Ishikawa (cell line): ENCODE results near the gene EHD1.

ENCODE experiments used
- CEBPB ChIP-seq: IDR thresholded peaks from 2 replicates; pipeline ENCODE4 v1.6.1; 2012
- CREB1 ChIP-seq: IDR thresholded peaks from 2 replicates; pipeline ENCODE4 v1.6.1; 2012; ENCODE audit warnings: low read depth
- EGR1 ChIP-seq: IDR thresholded peaks from 2 replicates; pipeline ENCODE4 v1.6.1; 2012
- EP300 ChIP-seq: IDR thresholded peaks from 2 replicates; pipeline ENCODE4 v1.6.1; 2012; ENCODE audit warnings: borderline replicate concordance
- FOXM1 ChIP-seq: IDR thresholded peaks from 2 replicates; pipeline ENCODE4 v1.6.1; 2012; ENCODE audit warnings: low read depth, borderline replicate concordance
- NFIC ChIP-seq: IDR thresholded peaks from 2 replicates; pipeline ENCODE4 v1.6.1; 2012
- RAD21 ChIP-seq: IDR thresholded peaks from 2 replicates; pipeline ENCODE4 v1.6.1; 2012; ENCODE audit warnings: low read depth
- TAF1 ChIP-seq: IDR thresholded peaks from 2 replicates; pipeline ENCODE4 v1.6.1; 2012; ENCODE audit warnings: low read depth, mild to moderate bottlenecking
- TCF12 ChIP-seq: IDR thresholded peaks from 2 replicates; pipeline ENCODE4 v1.6.1; 2012; ENCODE audit warnings: low read depth
- TEAD4 ChIP-seq: IDR thresholded peaks from 2 replicates; pipeline ENCODE4 v1.6.1; 2012
- YY1 ChIP-seq: IDR thresholded peaks from 2 replicates; pipeline ENCODE4 v1.6.1; 2012; ENCODE audit warnings: low read depth
- ZBTB7A ChIP-seq: IDR thresholded peaks from 2 replicates; pipeline ENCODE4 v1.6.1; 2012; ENCODE audit warnings: low read depth
- TF ChIP-seq, protein P1 (sequence below): IDR thresholded peaks from 2 replicates; pipeline ENCODE4 v1.6.1; 2012
- TF ChIP-seq, protein P2 (sequence below): IDR thresholded peaks from 2 replicates; pipeline ENCODE4 v1.6.1; 2012; ENCODE audit warnings: low read depth, mild to moderate bottlenecking
- TF ChIP-seq, protein P3 (sequence below): IDR thresholded peaks from 2 replicates; pipeline ENCODE4 v1.6.1; 2012

Gene EHD1

DNA sequence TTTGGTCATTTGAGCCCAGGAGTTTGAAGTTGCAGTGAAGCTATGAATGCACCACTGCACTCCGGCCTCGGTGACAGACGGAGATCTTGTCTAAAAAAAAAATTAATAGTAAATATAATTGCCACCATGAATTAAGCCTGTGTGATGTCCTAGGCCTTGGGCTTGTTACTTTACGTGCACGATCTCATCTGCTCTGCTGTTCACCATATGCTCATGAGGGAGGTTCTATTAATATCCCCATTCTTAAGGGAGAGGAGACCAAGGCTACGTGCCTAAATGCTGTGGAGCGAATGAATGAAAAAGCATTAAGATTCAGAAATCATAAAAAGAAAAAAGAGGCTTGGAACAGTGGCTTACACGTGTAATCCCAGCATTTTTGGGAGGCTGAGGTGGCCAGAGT lies 41.2 kb upstream of the EHD1 start:
- TF ChIP-seq ZBTB7A (no peak), CREB1 (no peak), RAD21 (no peak), CEBPB (no peak), FOXM1 (no peak), EP300 (no peak), TAF1 (no peak), TCF12 (no peak), EGR1 (no peak), YY1 (no peak), NFIC (no peak)
- TF ChIP-seq, protein P1, sequence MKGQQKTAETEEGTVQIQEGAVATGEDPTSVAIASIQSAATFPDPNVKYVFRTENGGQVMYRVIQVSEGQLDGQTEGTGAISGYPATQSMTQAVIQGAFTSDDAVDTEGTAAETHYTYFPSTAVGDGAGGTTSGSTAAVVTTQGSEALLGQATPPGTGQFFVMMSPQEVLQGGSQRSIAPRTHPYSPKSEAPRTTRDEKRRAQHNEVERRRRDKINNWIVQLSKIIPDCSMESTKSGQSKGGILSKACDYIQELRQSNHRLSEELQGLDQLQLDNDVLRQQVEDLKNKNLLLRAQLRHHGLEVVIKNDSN: no peak
- TF ChIP-seq, protein P2, sequence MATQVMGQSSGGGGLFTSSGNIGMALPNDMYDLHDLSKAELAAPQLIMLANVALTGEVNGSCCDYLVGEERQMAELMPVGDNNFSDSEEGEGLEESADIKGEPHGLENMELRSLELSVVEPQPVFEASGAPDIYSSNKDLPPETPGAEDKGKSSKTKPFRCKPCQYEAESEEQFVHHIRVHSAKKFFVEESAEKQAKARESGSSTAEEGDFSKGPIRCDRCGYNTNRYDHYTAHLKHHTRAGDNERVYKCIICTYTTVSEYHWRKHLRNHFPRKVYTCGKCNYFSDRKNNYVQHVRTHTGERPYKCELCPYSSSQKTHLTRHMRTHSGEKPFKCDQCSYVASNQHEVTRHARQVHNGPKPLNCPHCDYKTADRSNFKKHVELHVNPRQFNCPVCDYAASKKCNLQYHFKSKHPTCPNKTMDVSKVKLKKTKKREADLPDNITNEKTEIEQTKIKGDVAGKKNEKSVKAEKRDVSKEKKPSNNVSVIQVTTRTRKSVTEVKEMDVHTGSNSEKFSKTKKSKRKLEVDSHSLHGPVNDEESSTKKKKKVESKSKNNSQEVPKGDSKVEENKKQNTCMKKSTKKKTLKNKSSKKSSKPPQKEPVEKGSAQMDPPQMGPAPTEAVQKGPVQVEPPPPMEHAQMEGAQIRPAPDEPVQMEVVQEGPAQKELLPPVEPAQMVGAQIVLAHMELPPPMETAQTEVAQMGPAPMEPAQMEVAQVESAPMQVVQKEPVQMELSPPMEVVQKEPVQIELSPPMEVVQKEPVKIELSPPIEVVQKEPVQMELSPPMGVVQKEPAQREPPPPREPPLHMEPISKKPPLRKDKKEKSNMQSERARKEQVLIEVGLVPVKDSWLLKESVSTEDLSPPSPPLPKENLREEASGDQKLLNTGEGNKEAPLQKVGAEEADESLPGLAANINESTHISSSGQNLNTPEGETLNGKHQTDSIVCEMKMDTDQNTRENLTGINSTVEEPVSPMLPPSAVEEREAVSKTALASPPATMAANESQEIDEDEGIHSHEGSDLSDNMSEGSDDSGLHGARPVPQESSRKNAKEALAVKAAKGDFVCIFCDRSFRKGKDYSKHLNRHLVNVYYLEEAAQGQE: no peak
- TF ChIP-seq, protein P3, sequence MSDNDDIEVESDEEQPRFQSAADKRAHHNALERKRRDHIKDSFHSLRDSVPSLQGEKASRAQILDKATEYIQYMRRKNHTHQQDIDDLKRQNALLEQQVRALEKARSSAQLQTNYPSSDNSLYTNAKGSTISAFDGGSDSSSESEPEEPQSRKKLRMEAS: no peak

DNA sequence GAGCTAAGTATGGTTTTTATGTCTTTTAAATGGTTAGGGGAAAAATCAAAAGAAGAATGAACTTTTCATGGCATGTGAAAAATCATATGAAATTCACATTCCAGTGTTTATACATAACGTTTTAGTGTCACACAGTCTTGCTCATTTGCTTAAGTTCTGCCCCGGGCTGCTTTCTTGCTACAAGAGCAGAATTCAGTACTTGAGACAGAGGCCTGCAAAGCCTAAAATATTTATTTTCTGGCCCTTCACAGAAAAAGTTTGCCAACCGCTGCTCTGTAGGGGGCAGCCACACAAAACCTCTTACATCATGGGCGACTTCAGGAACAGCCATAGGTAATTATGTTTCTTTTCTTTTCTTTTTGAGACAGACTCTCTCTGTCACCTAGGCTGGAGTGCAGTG lies 39.6 kb upstream of the EHD1 start:
- TF ChIP-seq TAF1 (no peak), TEAD4 (no peak), EP300 (no peak), EGR1 (no peak), ZBTB7A (no peak), CEBPB (no peak)
- TF ChIP-seq, protein P2: peak; percentile 34; the same call in 1 of the 2 replicates

DNA sequence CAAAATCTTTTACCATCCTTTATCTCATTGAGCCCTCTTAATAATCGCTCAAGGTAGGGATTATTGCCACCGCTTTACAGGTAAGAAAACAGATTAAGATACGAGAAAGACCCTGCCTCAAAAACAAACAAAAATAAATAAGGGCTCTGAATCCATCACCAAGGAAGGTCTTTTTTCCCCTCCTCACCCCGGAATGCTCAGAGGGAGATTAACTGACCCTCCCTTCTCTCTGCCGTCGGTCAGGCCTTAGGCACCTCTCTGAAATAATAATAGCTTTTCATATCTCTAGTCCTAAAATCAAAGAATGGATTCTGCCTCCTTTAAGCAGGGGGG lies 39.2 kb upstream of the EHD1 start:
- TF ChIP-seq CREB1 (no peak), CEBPB (no peak), NFIC (no peak), YY1 (no peak), TCF12 (no peak), FOXM1 (no peak), TEAD4 (no peak), EGR1 (no peak), RAD21 (no peak)
- TF ChIP-seq, protein P2: no peak
- TF ChIP-seq, protein P1: no peak

DNA sequence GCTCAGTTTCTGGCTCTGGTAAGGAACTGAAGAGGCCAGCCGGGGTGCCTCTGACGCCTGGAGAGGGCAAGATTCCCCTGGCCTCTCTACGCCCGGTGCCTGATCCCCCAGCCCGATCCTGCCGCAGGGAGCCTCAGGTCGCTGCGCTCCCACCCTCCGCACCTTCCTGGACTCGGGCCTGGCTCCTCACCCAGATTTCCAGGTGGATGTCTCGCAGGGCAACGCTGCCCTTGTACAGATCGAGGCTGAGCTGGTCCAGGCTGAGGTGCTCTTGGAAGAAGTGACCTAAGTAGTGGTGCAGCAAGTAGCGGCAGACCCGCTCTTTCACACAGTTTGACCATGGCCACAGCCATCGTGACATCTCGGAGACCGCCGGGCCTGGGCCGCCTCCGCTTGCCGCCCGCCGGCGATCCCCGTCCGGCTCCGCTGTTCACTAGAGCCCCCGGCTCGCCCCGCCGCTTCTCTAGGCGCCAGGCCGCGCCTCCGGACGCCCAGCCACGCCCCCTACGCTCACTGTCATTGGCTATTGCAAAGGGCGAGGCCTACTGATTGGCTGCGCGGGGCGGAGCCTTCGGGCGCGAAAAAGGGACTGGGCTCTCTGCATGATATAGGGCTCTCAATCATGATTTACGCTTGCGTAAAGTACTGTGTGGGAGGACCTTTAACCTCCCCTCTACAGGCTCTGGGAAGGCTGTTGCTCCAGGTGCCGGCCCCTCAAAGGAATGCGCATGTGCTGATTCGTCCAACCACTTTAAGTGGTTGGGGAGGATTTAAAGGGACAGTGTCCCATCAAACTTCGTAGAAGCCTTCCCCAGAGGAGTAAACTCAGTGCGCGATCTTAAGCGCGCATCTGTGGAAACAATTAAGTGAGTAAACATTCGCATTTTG lies 38.6 kb upstream of the EHD1 start, which contains the start of gene ATG2A:
Gene ATG2A (minus strand): TSS at position 435 of the 888 bp plus-strand sequence. CDS start 74 bp downstream, at position 361.
- TF ChIP-seq ZBTB7A (no peak), EP300 (no peak), TAF1 (peak; percentile 85), CEBPB (0 out of 2 replicates have a peak, but pooled peaks have one; percentile 12), TEAD4 (no peak), RAD21 (no peak), EGR1 (peak; percentile 37; the same call in 1 of the 2 replicates), FOXM1 (no peak), TCF12 (peak; percentile 22; the same call in 1 of the 2 replicates), CREB1 (no peak), YY1 (peak; percentile 56; the same call in 1 of the 2 replicates), NFIC (no peak)
- TF ChIP-seq, protein P1: 0 out of 2 replicates have a peak, but pooled peaks have one; percentile 6
- TF ChIP-seq, protein P3: peak; percentile 58; the same call in 1 of the 2 replicates
- TF ChIP-seq, protein P2: no peak
